K562 (cell line): ENCODE results near the gene TP53BP2. TPM values are rescaled to one million over a fixed set of nuclear protein-coding genes. Genes with fewer than 3 reads are reported as not detected.

Experiments used
- ARNT ChIP-seq, 2 experiments: fragments of 450-650 bp; IDR thresholded peaks; 2 replicates each; pipeline ENCODE4 v1.6.1; 2016; ENCODE audit warnings: mild to moderate bottlenecking in 1 of 2
- ID3 ChIP-seq, 2 experiments: fragments of 250-450 bp in 1 of 2; fragments of 450-650 bp in 1 of 2; sonication (Bioruptor Pico) in 1 of 2; IDR thresholded peaks; 2 replicates each; pipeline versions ENCODE4 v1.6.1 to v1.8.0; 2016 to 2021; ENCODE audit warnings: mild to moderate bottlenecking in 2 of 2, moderate library complexity in 2 of 2, missing compliant biosample characterization in 1 of 2, missing genetic modification characterization in 1 of 2
- LARP7 ChIP-seq: fragments of 450-650 bp; IDR thresholded peaks from 2 replicates; pipeline ENCODE4 v1.6.1; 2016
- LCOR ChIP-seq: sonication (generic); formaldehyde crosslinking; IDR thresholded peaks from 2 replicates; pipeline ENCODE4 v1.8.0; 2022; ENCODE audit warnings: mild to moderate bottlenecking, missing genetic modification reagents
- MED1 ChIP-seq: sonication (generic); formaldehyde crosslinking; IDR thresholded peaks from 2 replicates; pipeline ENCODE4 v1.8.1; 2023; ENCODE audit warnings: missing genetic modification reagents, borderline replicate concordance
- NFATC3 ChIP-seq: fragments of 450-650 bp; IDR thresholded peaks from 2 replicates; pipeline ENCODE4 v1.6.1; 2017; ENCODE audit warnings: mild to moderate bottlenecking
- NFIC ChIP-seq: fragments of 450-650 bp; IDR thresholded peaks from 2 replicates; pipeline ENCODE4 v1.6.1; 2017; ENCODE audit warnings: mild to moderate bottlenecking, inconsistent platforms
- NR4A1 ChIP-seq, 2 experiments: fragments of 250-450 bp in 1 of 2; fragments of 450-650 bp in 1 of 2; sonication (Bioruptor Pico) in 1 of 2; IDR thresholded peaks; 2 replicates each; pipeline versions ENCODE4 v1.4.0 to v1.6.1; 2016 to 2020; ENCODE audit warnings: mild to moderate bottlenecking in 2 of 2, missing compliant biosample characterization in 1 of 2, missing genetic modification characterization in 1 of 2, moderate library complexity in 1 of 2
- SOX6 ChIP-seq: fragments of 450-650 bp; IDR thresholded peaks from 2 replicates; pipeline ENCODE4 v1.6.1; 2014; ENCODE audit warnings: mild to moderate bottlenecking
- ZC3H4 ChIP-seq: sonication (generic); formaldehyde crosslinking; IDR thresholded peaks from 2 replicates; pipeline ENCODE4 v1.9.0; 2021; ENCODE audit warnings: missing genetic modification reagents, borderline replicate concordance
- ZNF76 ChIP-seq: fragments of 250-450 bp; sonication (Bioruptor Pico); IDR thresholded peaks from 2 replicates; pipeline ENCODE4 v1.4.0; 2020; ENCODE audit warnings: mild to moderate bottlenecking, moderate library complexity, borderline replicate concordance
- ZNF830 ChIP-seq: fragments of 250-450 bp; sonication (Bioruptor Pico); IDR thresholded peaks from 2 replicates; pipeline ENCODE4 v1.5.0; 2021; ENCODE audit warnings: mild to moderate bottlenecking
- polyA plus RNA-seq, 8 experiments: library from polyadenylated mRNA; depleted of rRNA in 4 of 8; stranded (reverse) in 5 of 8; unstranded in 3 of 8; fragments of >200 nt; fragmentation: Nextera tagmentation in 2 of 8; fragmentation: Illumina TruSeq in 1 of 8; extraction: Ambion mirVana in 2 of 8; extraction: Trizol in 1 of 8; gene quantifications; 2 replicates each; pipeline versions ENCODE4 v1.2.1 to v1.2.3, GENCODE V29; 2011 to 2014; ENCODE audit warnings: inconsistent platforms in 1 of 8, missing spikeins in 1 of 8
- total RNA-seq, 7 experiments: library from RNA; depleted of rRNA in 6 of 7; stranded (reverse); fragments of >200 nt in 6 of 7; fragmentation: Illumina TruSeq in 2 of 7; extraction: Trizol in 2 of 7; gene quantifications; 2 replicates each; pipeline versions ENCODE4 v1.2.1 to v1.2.3, GENCODE V29; 2011 to 2021; ENCODE audit warnings: low replicate concordance in 1 of 7
- TF ChIP-seq, protein P1 (sequence below): sonication (generic); formaldehyde crosslinking; IDR thresholded peaks from 2 replicates; pipeline ENCODE4 v1.8.0; 2022; ENCODE audit warnings: missing genetic modification reagents, mild to moderate bottlenecking, moderate library complexity, borderline replicate concordance
- TF ChIP-seq, protein P2 (sequence below): fragments of 450-650 bp; IDR thresholded peaks from 2 replicates; pipeline ENCODE4 v1.7.1; 2018; ENCODE audit warnings: mild to moderate bottlenecking, low read depth; ENCODE audit not compliant: partially characterized antibody
- TF ChIP-seq, protein P3 (sequence below), 2 experiments: fragments of 450-650 bp; conservative IDR thresholded peaks; 2 replicates each; pipeline ENCODE4 v1.6.1; 2017; ENCODE audit warnings: mild to moderate bottlenecking in 2 of 2, moderate library complexity in 2 of 2
- TF ChIP-seq, protein P4 (sequence below): sonication (generic); formaldehyde crosslinking; IDR thresholded peaks from 2 replicates; pipeline ENCODE4 v1.5.0; 2020; ENCODE audit warnings: missing genetic modification reagents
- TF ChIP-seq, protein P5 (sequence below): sonication (generic); formaldehyde crosslinking; IDR thresholded peaks from 2 replicates; pipeline ENCODE4 v1.8.1; 2023; ENCODE audit warnings: mild to moderate bottlenecking, missing genetic modification reagents

Gene TP53BP2
- total and polyA plus RNA-seq, 9 of the 15 experiments (the other 6 are each of a cell fraction or from before 2014, with no cell fraction given) = 17.0 to 69.6 (median 40.1) TPM

DNA sequence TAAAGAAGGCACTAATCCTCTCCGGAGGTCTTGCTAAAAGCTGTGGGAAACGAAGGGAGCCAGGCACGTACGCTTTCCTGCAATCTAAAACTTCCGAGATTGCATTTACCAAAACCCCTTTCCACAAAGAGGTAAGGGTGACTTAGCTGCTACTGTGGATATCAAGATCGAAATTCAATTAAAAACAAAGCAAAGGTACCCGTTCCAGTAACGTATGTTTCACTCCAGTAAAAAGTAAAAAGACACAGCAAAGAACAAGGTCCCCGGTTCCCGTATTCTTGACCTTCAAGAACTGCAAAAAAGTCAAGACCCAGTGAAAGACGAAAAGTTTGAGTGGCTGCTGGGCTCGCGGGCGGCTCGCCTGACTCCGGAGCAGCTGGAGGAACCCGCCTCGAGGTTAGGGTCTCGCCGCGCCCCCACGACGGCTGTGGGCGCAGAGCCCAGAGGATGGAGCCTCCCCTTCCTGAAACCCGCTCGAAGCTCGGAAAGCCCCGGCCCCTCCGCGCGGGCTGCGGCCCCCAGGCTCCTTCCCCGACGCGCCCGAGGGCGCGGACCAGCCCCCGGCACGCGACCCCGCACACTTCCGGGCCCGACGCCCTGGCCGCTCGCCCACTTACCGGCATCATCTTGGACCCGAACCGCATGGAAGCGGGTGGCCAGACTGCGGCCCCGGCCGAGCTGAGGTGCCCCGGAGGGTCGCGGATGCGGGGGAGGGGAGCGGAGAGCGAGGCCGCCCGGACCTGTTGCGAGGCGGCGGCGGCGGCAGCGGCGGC, 524 bp downstream of the TP53BP2 start (continued):
- TF ChIP-seq ZC3H4 (CRISPR knock-in tag) = peak; percentile 37; the same call in 1 of the 2 replicates
- TF ChIP-seq, protein P1, sequence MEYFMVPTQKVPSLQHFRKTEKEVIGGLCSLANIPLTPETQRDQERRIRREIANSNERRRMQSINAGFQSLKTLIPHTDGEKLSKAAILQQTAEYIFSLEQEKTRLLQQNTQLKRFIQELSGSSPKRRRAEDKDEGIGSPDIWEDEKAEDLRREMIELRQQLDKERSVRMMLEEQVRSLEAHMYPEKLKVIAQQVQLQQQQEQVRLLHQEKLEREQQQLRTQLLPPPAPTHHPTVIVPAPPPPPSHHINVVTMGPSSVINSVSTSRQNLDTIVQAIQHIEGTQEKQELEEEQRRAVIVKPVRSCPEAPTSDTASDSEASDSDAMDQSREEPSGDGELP (CRISPR knock-in tag) = peak; percentile 71
- no peak; the same call in 1 of the 2 replicates for TF ChIP-seq LCOR
- TF ChIP-seq NFATC3 = peak; percentile 99
- TF ChIP-seq, protein P2, sequence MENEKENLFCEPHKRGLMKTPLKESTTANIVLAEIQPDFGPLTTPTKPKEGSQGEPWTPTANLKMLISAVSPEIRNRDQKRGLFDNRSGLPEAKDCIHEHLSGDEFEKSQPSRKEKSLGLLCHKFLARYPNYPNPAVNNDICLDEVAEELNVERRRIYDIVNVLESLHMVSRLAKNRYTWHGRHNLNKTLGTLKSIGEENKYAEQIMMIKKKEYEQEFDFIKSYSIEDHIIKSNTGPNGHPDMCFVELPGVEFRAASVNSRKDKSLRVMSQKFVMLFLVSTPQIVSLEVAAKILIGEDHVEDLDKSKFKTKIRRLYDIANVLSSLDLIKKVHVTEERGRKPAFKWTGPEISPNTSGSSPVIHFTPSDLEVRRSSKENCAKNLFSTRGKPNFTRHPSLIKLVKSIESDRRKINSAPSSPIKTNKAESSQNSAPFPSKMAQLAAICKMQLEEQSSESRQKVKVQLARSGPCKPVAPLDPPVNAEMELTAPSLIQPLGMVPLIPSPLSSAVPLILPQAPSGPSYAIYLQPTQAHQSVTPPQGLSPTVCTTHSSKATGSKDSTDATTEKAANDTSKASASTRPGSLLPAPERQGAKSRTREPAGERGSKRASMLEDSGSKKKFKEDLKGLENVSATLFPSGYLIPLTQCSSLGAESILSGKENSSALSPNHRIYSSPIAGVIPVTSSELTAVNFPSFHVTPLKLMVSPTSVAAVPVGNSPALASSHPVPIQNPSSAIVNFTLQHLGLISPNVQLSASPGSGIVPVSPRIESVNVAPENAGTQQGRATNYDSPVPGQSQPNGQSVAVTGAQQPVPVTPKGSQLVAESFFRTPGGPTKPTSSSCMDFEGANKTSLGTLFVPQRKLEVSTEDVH = peak; percentile 50
- TF ChIP-seq, protein P3, sequence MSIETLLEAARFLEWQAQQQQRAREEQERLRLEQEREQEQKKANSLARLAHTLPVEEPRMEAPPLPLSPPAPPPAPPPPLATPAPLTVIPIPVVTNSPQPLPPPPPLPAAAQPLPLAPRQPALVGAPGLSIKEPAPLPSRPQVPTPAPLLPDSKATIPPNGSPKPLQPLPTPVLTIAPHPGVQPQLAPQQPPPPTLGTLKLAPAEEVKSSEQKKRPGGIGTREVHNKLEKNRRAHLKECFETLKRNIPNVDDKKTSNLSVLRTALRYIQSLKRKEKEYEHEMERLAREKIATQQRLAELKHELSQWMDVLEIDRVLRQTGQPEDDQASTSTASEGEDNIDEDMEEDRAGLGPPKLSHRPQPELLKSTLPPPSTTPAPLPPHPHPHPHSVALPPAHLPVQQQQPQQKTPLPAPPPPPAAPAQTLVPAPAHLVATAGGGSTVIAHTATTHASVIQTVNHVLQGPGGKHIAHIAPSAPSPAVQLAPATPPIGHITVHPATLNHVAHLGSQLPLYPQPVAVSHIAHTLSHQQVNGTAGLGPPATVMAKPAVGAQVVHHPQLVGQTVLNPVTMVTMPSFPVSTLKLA (conservative IDR thresholded peaks at IDR 0.05) = peak in 1 of 2 experiments; percentile 44; a peak in 2 of 4 replicates
- peak; percentile 74; the same call in 1 of the 2 replicates for TF ChIP-seq ZNF76 (CRISPR knock-in tag)
- peak; percentile 90 for TF ChIP-seq NFIC
- 0 out of 2 replicates have a peak, but pooled peaks have one; percentile 17 for TF ChIP-seq LARP7
- no peak for TF ChIP-seq NR4A1 (CRISPR knock-in tag; IDR thresholded peaks at IDR 0.05)
- peak; percentile 89 for TF ChIP-seq NR4A1 (tag; IDR thresholded peaks at IDR 0.05)
- no peak for TF ChIP-seq ID3 (CRISPR knock-in tag; IDR thresholded peaks at IDR 0.05)
- peak; percentile 85 for TF ChIP-seq ID3 (tag; IDR thresholded peaks at IDR 0.05)
- peak; percentile 23; the same call in 1 of the 2 replicates for TF ChIP-seq ZNF830 (CRISPR knock-in tag)
- TF ChIP-seq, protein P4, sequence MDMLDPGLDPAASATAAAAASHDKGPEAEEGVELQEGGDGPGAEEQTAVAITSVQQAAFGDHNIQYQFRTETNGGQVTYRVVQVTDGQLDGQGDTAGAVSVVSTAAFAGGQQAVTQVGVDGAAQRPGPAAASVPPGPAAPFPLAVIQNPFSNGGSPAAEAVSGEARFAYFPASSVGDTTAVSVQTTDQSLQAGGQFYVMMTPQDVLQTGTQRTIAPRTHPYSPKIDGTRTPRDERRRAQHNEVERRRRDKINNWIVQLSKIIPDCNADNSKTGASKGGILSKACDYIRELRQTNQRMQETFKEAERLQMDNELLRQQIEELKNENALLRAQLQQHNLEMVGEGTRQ = peak; percentile 16; the same call in 1 of the 2 replicates
- TF ChIP-seq MED1 (CRISPR knock-in tag) = no peak
- no peak for TF ChIP-seq SOX6
- no peak for TF ChIP-seq ARNT (IDR thresholded peaks at IDR 0.05)
- TF ChIP-seq, protein P5, sequence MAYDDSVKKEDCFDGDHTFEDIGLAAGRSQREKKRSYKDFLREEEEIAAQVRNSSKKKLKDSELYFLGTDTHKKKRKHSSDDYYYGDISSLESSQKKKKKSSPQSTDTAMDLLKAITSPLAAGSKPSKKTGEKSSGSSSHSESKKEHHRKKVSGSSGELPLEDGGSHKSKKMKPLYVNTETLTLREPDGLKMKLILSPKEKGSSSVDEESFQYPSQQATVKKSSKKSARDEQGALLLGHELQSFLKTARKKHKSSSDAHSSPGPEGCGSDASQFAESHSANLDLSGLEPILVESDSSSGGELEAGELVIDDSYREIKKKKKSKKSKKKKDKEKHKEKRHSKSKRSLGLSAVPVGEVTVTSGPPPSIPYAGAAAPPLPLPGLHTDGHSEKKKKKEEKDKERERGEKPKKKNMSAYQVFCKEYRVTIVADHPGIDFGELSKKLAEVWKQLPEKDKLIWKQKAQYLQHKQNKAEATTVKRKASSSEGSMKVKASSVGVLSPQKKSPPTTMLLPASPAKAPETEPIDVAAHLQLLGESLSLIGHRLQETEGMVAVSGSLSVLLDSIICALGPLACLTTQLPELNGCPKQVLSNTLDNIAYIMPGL (CRISPR knock-in tag) = peak; percentile 56; the same call in 1 of the 2 replicates
